A549 (cell line): ENCODE results near the gene LCNL1. TPM values are rescaled to one million over a fixed set of nuclear protein-coding genes. Genes with fewer than 3 reads are reported as not detected.

Experiments
- ATAC-seq, 2 experiments: fragments of 200-7000 bp in 1 of 2; fragments of >200 bp in 1 of 2; cut with Nextera tagmentation in 1 of 2; cut with Tn5 transposase in 1 of 2; 3 replicates each; pipeline versions ENCODE4 v1.8.0 to v1.9.1; 2018 to 2020; ENCODE audit warnings: mild to moderate bottlenecking in 1 of 2, moderate library complexity in 1 of 2
- CTCF ChIA-PET: fragments of 300-600 bp; sonication (Branson Sonifier 250); formaldehyde crosslinking; extraction: SDS; loops from one replicate; lab custom pipeline; 2021; ENCODE audit warnings: antibody characterized with exemption, inconsistent platforms; lab: Yijun Ruan, JAX
- POLR2A ChIA-PET: fragments of 350-600 bp; formaldehyde crosslinking; extraction: SDS; loops from one replicate; lab custom pipeline; 2021; ENCODE audit warnings: antibody characterized with exemption, inconsistent platforms; lab: Yijun Ruan, JAX
- DNase-seq, 2 experiments: peaks; one replicate each; pipeline versions ENCODE4 v3.0.0 to v3.0.0-alpha.2; 2011 to 2016; ENCODE audit warnings: low read depth in 1 of 2, low spot score in 1 of 2
- FAIRE-seq: peaks from 2 replicates; lab custom pipeline; 2011; peaks lifted over from hg19 to GRCh38; lab: Jason Lieb, UNC
- H3K27ac ChIP-seq, 2 experiments: fragments of >200 bp; sonication (Bioruptor Twin); formaldehyde crosslinking; 3 replicates each; pipeline ENCODE4 v1.5.1; 2016 to 2017
- H3K4me1 ChIP-seq: fragments of >200 bp; sonication (Bioruptor Twin); formaldehyde crosslinking; 3 replicates; pipeline ENCODE4 v1.6.1; 2016
- H3K4me2 ChIP-seq: fragments of >200 bp; sonication (Bioruptor Twin); formaldehyde crosslinking; 3 replicates; pipeline ENCODE4 v1.6.1; 2016
- H3K4me3 ChIP-seq: fragments of >200 bp; sonication (Bioruptor Twin); formaldehyde crosslinking; 3 replicates; pipeline ENCODE4 v1.5.1; 2016
- H3K9me3 ChIP-seq: fragments of >200 bp; sonication (Bioruptor Twin); formaldehyde crosslinking; 3 replicates; pipeline ENCODE4 v1.6.1; 2016
- CBX8 ChIP-seq: fragments of 200-600 bp; sonication (generic); IDR thresholded peaks from 2 replicates; pipeline ENCODE4 v1.6.1; 2016
- CHD2 ChIP-seq: fragments of 150-350 bp; IDR thresholded peaks from 2 replicates; pipeline ENCODE4 v1.6.1; 2014; ENCODE audit warnings: low read length; ENCODE audit not compliant: partially characterized antibody
- EHF ChIP-seq: fragments of 250-450 bp; sonication (Bioruptor Pico); IDR thresholded peaks from 2 replicates; pipeline ENCODE4 v1.5.0; 2020; ENCODE audit warnings: mild to moderate bottlenecking
- ELK1 ChIP-seq: fragments of 150-350 bp; IDR thresholded peaks from 2 replicates; pipeline ENCODE4 v1.6.1; 2014; ENCODE audit warnings: low read depth, mild to moderate bottlenecking, low read length
- EP300 ChIP-seq, 2 experiments: fragments of >200 bp; sonication (Bioruptor Twin); formaldehyde crosslinking; IDR thresholded peaks; 2 replicates in 1 of 2; 3 replicates in 1 of 2; pipeline ENCODE4 v1.6.1; 2016 to 2017
- FOSB ChIP-seq: fragments of 250-450 bp; sonication (Bioruptor Pico); IDR thresholded peaks from 2 replicates; pipeline ENCODE4 v1.5.0; 2020; ENCODE audit warnings: mild to moderate bottlenecking, moderate library complexity
- FOXS1 ChIP-seq: fragments of 250-450 bp; sonication (Bioruptor Pico); IDR thresholded peaks from 2 replicates; pipeline ENCODE4 v1.5.0; 2020; ENCODE audit warnings: mild to moderate bottlenecking, moderate library complexity
- HDAC2 ChIP-seq: fragments of 200-600 bp; sonication (generic); IDR thresholded peaks from 2 replicates; pipeline ENCODE4 v1.6.1; 2016
- HOXA7 ChIP-seq: fragments of 250-450 bp; sonication (Bioruptor Pico); IDR thresholded peaks from 2 replicates; pipeline ENCODE4 v1.5.0; 2020; ENCODE audit warnings: mild to moderate bottlenecking, moderate library complexity
- JUNB ChIP-seq: fragments of >200 bp; sonication (Bioruptor Twin); formaldehyde crosslinking; IDR thresholded peaks from 2 replicates; pipeline ENCODE4 v1.6.1; 2016
- MAFK ChIP-seq: fragments of 450-650 bp; IDR thresholded peaks from 2 replicates; pipeline ENCODE4 v1.6.1; 2014; ENCODE audit not compliant: partially characterized antibody
- NFE2L2 ChIP-seq: fragments of 150-350 bp; conservative IDR thresholded peaks from 2 replicates; pipeline ENCODE4 v1.6.1; 2014; ENCODE audit warnings: low read length
- POLR2AphosphoS2 ChIP-seq: conservative IDR thresholded peaks from 2 replicates; pipeline ENCODE4 v1.6.1; 2012; ENCODE audit warnings: low read length, improper control_type of control experiment, inconsistent platforms
- RARB ChIP-seq: fragments of 250-450 bp; sonication (Bioruptor Pico); IDR thresholded peaks from 2 replicates; pipeline ENCODE4 v1.8.0; 2021; ENCODE audit warnings: mild to moderate bottlenecking, moderate library complexity
- RFX5 ChIP-seq: fragments of 450-650 bp; IDR thresholded peaks from 2 replicates; pipeline ENCODE4 v1.7.1; 2014; ENCODE audit warnings: antibody characterized with exemption, mild to moderate bottlenecking, moderate library complexity
- RNF2 ChIP-seq: fragments of 200-600 bp; sonication (generic); IDR thresholded peaks from 2 replicates; pipeline ENCODE4 v1.6.1; 2016; ENCODE audit warnings: low read depth, mild to moderate bottlenecking, antibody characterized with exemption, moderate library complexity, borderline replicate concordance
- SMC3 ChIP-seq: fragments of >200 bp; sonication (Bioruptor Twin); formaldehyde crosslinking; IDR thresholded peaks from 3 replicates; pipeline ENCODE4 v1.6.1; 2018; ENCODE audit warnings: inconsistent platforms
- TP53 ChIP-seq: fragments of 250-450 bp; sonication (Bioruptor Pico); IDR thresholded peaks from 2 replicates; pipeline ENCODE4 v1.5.0; 2021; ENCODE audit warnings: mild to moderate bottlenecking, moderate library complexity
- ZSCAN20 ChIP-seq: fragments of 250-450 bp; sonication (Bioruptor Pico); IDR thresholded peaks from 2 replicates; pipeline ENCODE4 v1.8.0; 2022; ENCODE audit warnings: mild to moderate bottlenecking, moderate library complexity
- WGBS: methylation state at CpG from one replicate; pipeline ENCODE4 v1.1.6; 2017; ENCODE audit errors: missing lambda C conversion rate; 5-methylcytosine and 5-hydroxymethylcytosine counted together
- polyA plus RNA-seq, 4 experiments: library from polyadenylated mRNA; depleted of rRNA in 3 of 4; stranded (reverse); fragments of >200 nt; fragmentation: RNase III in 1 of 4; extraction: RNeasy Plus Mini Kit Qiagen cat#74134 plus additional on column Dnase treatment in 1 of 4; gene quantifications; 2 replicates in 3 of 4; 3 replicates in 1 of 4; pipeline ENCODE4 v1.2.3, GENCODE V29; 2011 to 2017
- TF ChIP-seq, protein P1 (sequence below): fragments of 250-450 bp; sonication (Bioruptor Pico); IDR thresholded peaks from 2 replicates; pipeline ENCODE4 v1.5.0; 2020; ENCODE audit warnings: low read depth, mild to moderate bottlenecking, moderate library complexity
- TF ChIP-seq, protein P2 (sequence below): fragments of 250-450 bp; sonication (Bioruptor Pico); IDR thresholded peaks from 2 replicates; pipeline ENCODE4 v1.5.0; 2021; ENCODE audit warnings: mild to moderate bottlenecking, moderate library complexity, borderline replicate concordance
- TF ChIP-seq, protein P3 (sequence below): IDR thresholded peaks from 2 replicates; pipeline ENCODE4 v1.6.1; 2012

LCNL1 gene
- polyA plus RNA-seq, 2 of the 4 experiments (the other 2 are of a cell fraction): 0.08 to 0.19 TPM

- POLR2A ChIA-PET: no interaction called here
- CTCF ChIA-PET: interaction anchor here (0.6 to 1.7 kb wide), 8 partner anchors 15 to 152 kb away, joined by 3 to 11 read pairs (median 4); partner anchors contain the start of genes C8G and FBXW5
- WGBS: 84% methylated on average over 11 of the region's 11 CpGs
- DNase-seq (no peak), FAIRE-seq (no peak), ATAC-seq (no peak)
- H3K9me3 ChIP-seq: no peaks in the 10 kb centered on the region
- peaks cover 15% of the 10 kb centered on the region; the same call in 2 of the 3 replicates for H3K4me1 ChIP-seq
- no peak overlapping the region for H3K4me2 ChIP-seq
- no peak for TF ChIP-seq HOXA7 (CRISPR knock-in tag)
- no peak for TF ChIP-seq CBX8
- no peak for TF ChIP-seq EP300 (IDR thresholded peaks at IDR 0.05)
- TF ChIP-seq EHF: no peak
- no peak for TF ChIP-seq NFE2L2
- no peak for TF ChIP-seq FOSB (CRISPR knock-in tag)
- H3K27ac ChIP-seq: no peak overlapping the region
- no peak overlapping the region for H3K4me3 ChIP-seq
These were observed 20.0 kb upstream of the LCNL1 start for GRCh38 chr9:136962701-136963248.

GRCh38 chr9:136963341-136963740 lies 19.5 kb upstream of the LCNL1 start:
- 79% methylated on average over 13 of the region's 15 CpGs for WGBS
- no peak for FAIRE-seq
- no peak overlapping the region for H3K4me2 ChIP-seq

More at GRCh38 chr9:136963341-136963740, 19.5 kb upstream of the LCNL1 start:
- DNase-seq (no peak), ATAC-seq (no peak; a peak in 1 of 6 replicates)
- TF ChIP-seq FOXS1 (no peak), HDAC2 (no peak), ELK1 (no peak), ZSCAN20 (no peak), RFX5 (no peak), MAFK (no peak), RNF2 (no peak), TP53 (no peak), JUNB (no peak), RARB (no peak), POLR2AphosphoS2 (no peak), SMC3 (no peak), CHD2 (no peak), HOXA7 (CRISPR knock-in tag) (no peak)
- TF ChIP-seq, protein P1, sequence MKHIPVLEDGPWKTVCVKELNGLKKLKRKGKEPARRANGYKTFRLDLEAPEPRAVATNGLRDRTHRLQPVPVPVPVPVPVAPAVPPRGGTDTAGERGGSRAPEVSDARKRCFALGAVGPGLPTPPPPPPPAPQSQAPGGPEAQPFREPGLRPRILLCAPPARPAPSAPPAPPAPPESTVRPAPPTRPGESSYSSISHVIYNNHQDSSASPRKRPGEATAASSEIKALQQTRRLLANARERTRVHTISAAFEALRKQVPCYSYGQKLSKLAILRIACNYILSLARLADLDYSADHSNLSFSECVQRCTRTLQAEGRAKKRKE (CRISPR knock-in tag): no peak
- TF ChIP-seq, protein P2, sequence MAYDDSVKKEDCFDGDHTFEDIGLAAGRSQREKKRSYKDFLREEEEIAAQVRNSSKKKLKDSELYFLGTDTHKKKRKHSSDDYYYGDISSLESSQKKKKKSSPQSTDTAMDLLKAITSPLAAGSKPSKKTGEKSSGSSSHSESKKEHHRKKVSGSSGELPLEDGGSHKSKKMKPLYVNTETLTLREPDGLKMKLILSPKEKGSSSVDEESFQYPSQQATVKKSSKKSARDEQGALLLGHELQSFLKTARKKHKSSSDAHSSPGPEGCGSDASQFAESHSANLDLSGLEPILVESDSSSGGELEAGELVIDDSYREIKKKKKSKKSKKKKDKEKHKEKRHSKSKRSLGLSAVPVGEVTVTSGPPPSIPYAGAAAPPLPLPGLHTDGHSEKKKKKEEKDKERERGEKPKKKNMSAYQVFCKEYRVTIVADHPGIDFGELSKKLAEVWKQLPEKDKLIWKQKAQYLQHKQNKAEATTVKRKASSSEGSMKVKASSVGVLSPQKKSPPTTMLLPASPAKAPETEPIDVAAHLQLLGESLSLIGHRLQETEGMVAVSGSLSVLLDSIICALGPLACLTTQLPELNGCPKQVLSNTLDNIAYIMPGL (CRISPR knock-in tag): no peak
- TF ChIP-seq, protein P3, sequence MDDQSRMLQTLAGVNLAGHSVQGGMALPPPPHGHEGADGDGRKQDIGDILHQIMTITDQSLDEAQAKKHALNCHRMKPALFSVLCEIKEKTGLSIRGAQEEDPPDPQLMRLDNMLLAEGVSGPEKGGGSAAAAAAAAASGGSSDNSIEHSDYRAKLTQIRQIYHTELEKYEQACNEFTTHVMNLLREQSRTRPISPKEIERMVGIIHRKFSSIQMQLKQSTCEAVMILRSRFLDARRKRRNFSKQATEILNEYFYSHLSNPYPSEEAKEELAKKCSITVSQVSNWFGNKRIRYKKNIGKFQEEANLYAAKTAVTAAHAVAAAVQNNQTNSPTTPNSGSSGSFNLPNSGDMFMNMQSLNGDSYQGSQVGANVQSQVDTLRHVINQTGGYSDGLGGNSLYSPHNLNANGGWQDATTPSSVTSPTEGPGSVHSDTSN: no peak
- POLR2A ChIA-PET: no interaction called here
- CTCF ChIA-PET: interaction anchor here (0.6 to 1.4 kb wide), 3 partner anchors 25 to 72 kb away, joined by 3 to 4 read pairs (median 4); no protein-coding TSS in a partner anchor
- H3K4me3 ChIP-seq: no peak overlapping the region
- peaks cover 15% of the 10 kb centered on the region; the same call in 2 of the 3 replicates for H3K4me1 ChIP-seq
- H3K9me3 ChIP-seq: no peaks in the 10 kb centered on the region
- peak overlapping the region in 1 of 2 experiments; percentile 75; a peak in 2 of 6 replicates for H3K27ac ChIP-seq
